ENCODE data around the gene NIPBL.

The NIPBL gene

DNA sequence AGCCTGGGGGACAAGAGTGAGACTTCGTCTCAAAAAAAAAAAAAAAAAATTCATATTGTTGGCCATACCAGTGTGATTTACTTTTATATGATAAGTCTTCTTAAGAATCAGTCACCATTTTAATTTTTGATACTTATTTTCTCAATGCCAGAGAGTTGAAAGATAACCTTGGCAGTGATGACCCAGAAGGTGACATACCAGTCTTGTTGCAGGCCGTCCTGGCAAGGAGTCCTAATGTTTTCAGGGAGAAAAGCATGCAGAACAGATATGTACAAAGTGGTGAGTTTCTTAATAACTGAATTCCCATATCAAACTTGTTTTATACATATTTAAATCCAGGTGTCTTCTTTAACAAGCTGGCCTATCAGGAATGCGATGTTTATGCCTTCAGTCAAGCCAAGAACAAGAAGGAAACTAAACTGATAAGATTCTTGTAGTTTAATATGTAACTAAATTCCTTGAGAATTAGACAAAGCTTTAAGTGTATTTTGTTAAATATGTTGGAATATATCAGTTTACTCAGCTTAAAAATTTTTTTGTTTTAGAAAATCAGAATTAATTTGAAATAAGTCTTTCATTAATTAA, 81.5 kb downstream of the NIPBL start:
- Histone ChIP-seq H3K9me3 (ENCODE audit: low read length) (no peaks in the 10 kb centered on the region), H3K9ac (ENCODE audit: low read length) (no peak overlapping the region), H3K4me3 (ENCODE audit: low read depth, low read length, poor library complexity, severe bottlenecking) (no peak overlapping the region), H4K20me1 (ENCODE audit: insufficient read depth, low read length) (no peaks in the 10 kb centered on the region), H3K4me2 (ENCODE audit: low read length) (no peak overlapping the region), H3F3A (ENCODE audit: insufficient read depth, low read length) (no peaks in the 10 kb centered on the region), H3K79me2 (ENCODE audit: insufficient read depth, low read length) (peaks cover 14% of the 10 kb centered on the region), H3K27ac (ENCODE audit: low read depth, low read length, poor library complexity, severe bottlenecking) (no peak overlapping the region), H3K9me2 (ENCODE audit: low read depth, low read length) (no peaks in the 10 kb centered on the region), H3K4me1 (ENCODE audit: insufficient read depth, low read length, severe bottlenecking) (no peaks in the 10 kb centered on the region), H3K27me3 (ENCODE audit: insufficient read depth, low read length) (no peaks in the 10 kb centered on the region), H2AFZ (ENCODE audit: low read length) (no peak overlapping the region), H3K36me3 (ENCODE audit: insufficient read depth, low read length) (peaks cover 58% of the 10 kb centered on the region)
- no peak for TF ChIP-seq EZH2 (IDR thresholded peaks at IDR 0.05; ENCODE audit: borderline replicate concordance, low read length)
- TF ChIP-seq, protein P1, sequence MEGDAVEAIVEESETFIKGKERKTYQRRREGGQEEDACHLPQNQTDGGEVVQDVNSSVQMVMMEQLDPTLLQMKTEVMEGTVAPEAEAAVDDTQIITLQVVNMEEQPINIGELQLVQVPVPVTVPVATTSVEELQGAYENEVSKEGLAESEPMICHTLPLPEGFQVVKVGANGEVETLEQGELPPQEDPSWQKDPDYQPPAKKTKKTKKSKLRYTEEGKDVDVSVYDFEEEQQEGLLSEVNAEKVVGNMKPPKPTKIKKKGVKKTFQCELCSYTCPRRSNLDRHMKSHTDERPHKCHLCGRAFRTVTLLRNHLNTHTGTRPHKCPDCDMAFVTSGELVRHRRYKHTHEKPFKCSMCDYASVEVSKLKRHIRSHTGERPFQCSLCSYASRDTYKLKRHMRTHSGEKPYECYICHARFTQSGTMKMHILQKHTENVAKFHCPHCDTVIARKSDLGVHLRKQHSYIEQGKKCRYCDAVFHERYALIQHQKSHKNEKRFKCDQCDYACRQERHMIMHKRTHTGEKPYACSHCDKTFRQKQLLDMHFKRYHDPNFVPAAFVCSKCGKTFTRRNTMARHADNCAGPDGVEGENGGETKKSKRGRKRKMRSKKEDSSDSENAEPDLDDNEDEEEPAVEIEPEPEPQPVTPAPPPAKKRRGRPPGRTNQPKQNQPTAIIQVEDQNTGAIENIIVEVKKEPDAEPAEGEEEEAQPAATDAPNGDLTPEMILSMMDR (IDR thresholded peaks at IDR 0.05; ENCODE audit: low read length): no peak

DNA sequence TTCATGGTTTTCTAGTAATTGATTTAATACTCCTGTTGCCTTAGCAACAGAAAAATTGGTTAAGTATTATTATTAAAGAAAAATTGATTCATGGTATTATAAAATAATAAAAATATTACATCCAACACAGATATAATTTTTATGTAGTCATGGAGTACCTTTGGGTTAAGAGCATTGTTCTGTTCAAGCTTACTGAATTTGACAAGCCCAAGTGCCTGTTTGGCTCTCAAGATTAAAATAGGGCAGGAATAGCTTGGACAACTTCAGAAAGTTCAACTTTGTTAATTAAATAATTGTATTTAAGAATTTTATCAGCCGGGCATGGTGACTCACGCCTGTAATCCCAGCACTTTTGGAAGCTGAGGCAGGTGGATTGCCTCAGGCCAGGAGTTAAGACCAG, 82.0 kb downstream of the NIPBL start:
- Histone ChIP-seq H3K4me3 (ENCODE audit: low read depth, low read length, poor library complexity, severe bottlenecking) (no peak overlapping the region), H3K79me2 (ENCODE audit: insufficient read depth, low read length) (peaks cover 8% of the 10 kb centered on the region), H2AFZ (ENCODE audit: low read length) (no peak overlapping the region), H3F3A (ENCODE audit: insufficient read depth, low read length) (no peaks in the 10 kb centered on the region), H3K9me3 (ENCODE audit: low read length) (no peaks in the 10 kb centered on the region), H3K36me3 (ENCODE audit: insufficient read depth, low read length) (peaks cover 62% of the 10 kb centered on the region), H3K9ac (ENCODE audit: low read length) (no peak overlapping the region), H4K20me1 (ENCODE audit: insufficient read depth, low read length) (no peaks in the 10 kb centered on the region), H3K4me2 (ENCODE audit: low read length) (no peak overlapping the region), H3K9me2 (ENCODE audit: low read depth, low read length) (no peaks in the 10 kb centered on the region), H3K4me1 (ENCODE audit: insufficient read depth, low read length, severe bottlenecking) (no peaks in the 10 kb centered on the region), H3K27ac (ENCODE audit: low read depth, low read length, poor library complexity, severe bottlenecking) (no peak overlapping the region), H3K27me3 (ENCODE audit: insufficient read depth, low read length) (no peaks in the 10 kb centered on the region)
- TF ChIP-seq, protein P1 (IDR thresholded peaks at IDR 0.05; ENCODE audit: low read length): no peak
- no peak for TF ChIP-seq EZH2 (IDR thresholded peaks at IDR 0.05; ENCODE audit: borderline replicate concordance, low read length)

DNA sequence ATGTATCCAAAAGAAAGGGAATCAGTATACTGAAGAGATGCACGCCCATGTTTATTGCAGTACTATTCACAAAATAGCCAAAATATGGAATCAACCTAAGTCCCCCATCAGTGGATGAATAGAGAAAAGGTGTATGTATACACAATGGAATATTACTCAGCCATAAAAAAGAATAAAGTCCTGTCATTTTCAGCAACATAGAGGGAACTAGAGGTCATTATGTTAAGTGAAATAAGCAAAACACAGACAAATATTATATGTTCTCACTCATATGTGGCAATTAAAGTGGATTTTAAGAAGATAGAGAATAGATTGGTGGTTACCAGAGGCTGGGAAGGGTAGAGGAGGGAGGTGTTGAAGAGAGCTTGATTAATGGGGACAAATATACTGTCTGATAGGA, 88.6 kb downstream of the NIPBL start:
- no peaks in the 10 kb centered on the region for H3K27me3 ChIP-seq (ENCODE audit: insufficient read depth, low read length)
- H3K4me1 ChIP-seq (ENCODE audit: insufficient read depth, low read length, severe bottlenecking): no peaks in the 10 kb centered on the region
- H3K9me2 ChIP-seq (ENCODE audit: low read depth, low read length): no peaks in the 10 kb centered on the region
- H3K27ac ChIP-seq (ENCODE audit: low read depth, low read length, poor library complexity, severe bottlenecking): no peak overlapping the region
- no peaks in the 10 kb centered on the region for H3F3A ChIP-seq (ENCODE audit: insufficient read depth, low read length)
- TF ChIP-seq, protein P1 (IDR thresholded peaks at IDR 0.05; ENCODE audit: low read length): no peak
- TF ChIP-seq EZH2 (IDR thresholded peaks at IDR 0.05; ENCODE audit: borderline replicate concordance, low read length): no peak
- no peak overlapping the region for H3K9ac ChIP-seq (ENCODE audit: low read length)
- H3K9me3 ChIP-seq (ENCODE audit: low read length): no peaks in the 10 kb centered on the region
- no peak overlapping the region for H2AFZ ChIP-seq (ENCODE audit: low read length)
- H3K4me2 ChIP-seq (ENCODE audit: low read length): no peak overlapping the region
- peaks cover 64% of the 10 kb centered on the region for H3K36me3 ChIP-seq (ENCODE audit: insufficient read depth, low read length)
- no peaks in the 10 kb centered on the region for H4K20me1 ChIP-seq (ENCODE audit: insufficient read depth, low read length)
- H3K4me3 ChIP-seq (ENCODE audit: low read depth, low read length, poor library complexity, severe bottlenecking): no peak overlapping the region
- H3K79me2 ChIP-seq (ENCODE audit: insufficient read depth, low read length): no peaks in the 10 kb centered on the region
